ENCODE data around the gene RBM26.

Gene RBM26

GRCh38 chr13:79419365-79419764, 13.3 kb upstream of the RBM26 start:
- DNase-seq = no peak

- DNase-seq = no peak
These were observed 11.7 kb upstream of the RBM26 start for GRCh38 chr13:79417741-79418140.

GRCh38 chr13:79413521-79413920, 7.5 kb upstream of the RBM26 start:
- DNase-seq = no peak

GRCh38 chr13:79409828-79410227, 3.8 kb upstream of the RBM26 start:
- no peak for DNase-seq

GRCh38 chr13:79407349-79407979, 1.4 kb upstream of the RBM26 start:
- peak; percentile 28 for DNase-seq

GRCh38 chr13:79406597-79406908, 498 bp upstream of the RBM26 start:
- DNase-seq = no peak

- no peak for DNase-seq
These were observed 589 bp downstream of the RBM26 start for GRCh38 chr13:79405501-79405830.

GRCh38 chr13:79404985-79405384, 1.1 kb downstream of the RBM26 start:
- no peak for DNase-seq

GRCh38 chr13:79404361-79404760, 1.7 kb downstream of the RBM26 start:
- DNase-seq = no peak

GRCh38 chr13:79403113-79403512, 2.9 kb downstream of the RBM26 start:
- DNase-seq = no peak

GRCh38 chr13:79402679-79403078, 3.4 kb downstream of the RBM26 start:
- DNase-seq = no peak

GRCh38 chr13:79402074-79402635, 3.9 kb downstream of the RBM26 start:
- no peak for DNase-seq

GRCh38 chr13:79401259-79402070, 4.6 kb downstream of the RBM26 start:
- DNase-seq = peak; percentile 68

- DNase-seq = no peak
These were observed 7.1 kb downstream of the RBM26 start for GRCh38 chr13:79398915-79399314.

- DNase-seq = no peak
These were observed 7.9 kb downstream of the RBM26 start for GRCh38 chr13:79398127-79398526.

GRCh38 chr13:79395881-79396280, 10.2 kb downstream of the RBM26 start:
- no peak for DNase-seq

GRCh38 chr13:79393564-79394249, 12.3 kb downstream of the RBM26 start:
- peak; percentile 34 for DNase-seq

- peak; percentile 84 for DNase-seq
These were observed 13.0 kb downstream of the RBM26 start for GRCh38 chr13:79392882-79393563.

- no peak for DNase-seq
These were observed 17.0 kb downstream of the RBM26 start for GRCh38 chr13:79389026-79389425.

- no peak for DNase-seq
These were observed 18.2 kb downstream of the RBM26 start for GRCh38 chr13:79387853-79388252.

- DNase-seq = peak; percentile 56
These were observed 19.8 kb downstream of the RBM26 start for GRCh38 chr13:79386125-79386826.

- DNase-seq = peak; percentile 86
These were observed 20.4 kb downstream of the RBM26 start for GRCh38 chr13:79385694-79386093.
